Right kidney (tissue), 1 donor: ENCODE data around the gene PLEKHH2.

Experiments used
- DNase-seq: peaks from one replicate; pipeline ENCODE4 v3.0.0-alpha.2; 2016

PLEKHH2 gene

GRCh38 chr2:43810888-43811287 lies 173.8 kb downstream of the PLEKHH2 start:
- DNase-seq: no peak

DNA sequence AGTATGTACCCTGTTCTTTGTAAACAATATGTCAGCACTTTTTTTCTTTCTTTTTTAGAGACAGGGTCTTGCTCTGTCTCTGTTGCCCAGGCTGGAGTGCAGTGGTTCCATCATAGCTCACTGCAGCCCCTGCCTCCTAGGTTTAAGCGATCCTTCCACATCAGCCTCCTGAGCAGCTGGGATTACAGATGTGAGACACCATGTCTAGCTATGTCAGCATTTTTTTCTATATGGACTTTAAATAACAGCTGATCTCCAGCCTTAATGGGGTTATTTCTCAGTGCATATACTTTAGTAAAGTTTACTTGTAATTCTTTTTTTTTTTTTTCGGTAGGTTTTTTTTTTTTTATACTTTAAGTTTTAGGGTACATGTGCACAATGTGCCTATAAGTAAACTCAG lies 174.9 kb downstream of the PLEKHH2 start:
- DNase-seq: no peak

DNA sequence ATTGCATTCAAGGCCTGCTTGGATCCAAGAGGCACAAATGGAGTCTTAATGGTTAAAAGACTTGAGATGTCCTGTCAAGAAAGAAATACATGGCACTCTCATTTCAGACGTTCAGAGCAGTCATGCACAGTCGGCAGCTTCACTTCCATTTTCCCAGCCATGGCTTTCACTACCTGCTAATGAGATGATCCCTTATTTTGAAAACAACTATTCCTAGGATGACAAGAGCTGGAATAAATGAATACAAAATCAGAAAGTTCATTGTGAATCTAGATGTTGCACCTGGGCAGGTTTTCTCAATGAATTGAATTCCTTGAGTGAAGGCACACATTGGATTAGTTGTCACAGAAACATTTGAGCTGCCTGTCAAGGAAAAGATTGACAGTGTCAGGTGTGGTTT lies 175.9 kb downstream of the PLEKHH2 start:
- no peak for DNase-seq

DNA sequence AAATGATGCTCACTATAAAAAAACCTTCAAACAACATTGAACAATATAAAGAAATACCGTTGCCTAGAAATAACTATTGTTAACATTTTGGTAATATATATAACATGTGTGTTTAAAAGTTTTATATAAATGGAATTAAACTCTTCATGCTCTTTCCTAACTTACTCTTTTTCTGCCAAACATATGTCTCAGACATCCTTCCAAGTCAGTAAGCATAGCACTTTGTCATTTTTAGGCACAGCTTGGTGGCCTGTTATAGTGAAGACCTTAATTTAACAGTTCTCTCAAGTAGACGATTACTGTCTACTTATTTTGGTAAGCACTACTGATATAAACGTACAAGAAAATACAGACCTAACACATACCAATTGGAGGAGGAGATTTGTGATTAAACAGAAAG lies 177.7 kb downstream of the PLEKHH2 start:
- no peak for DNase-seq
